GM12875 (cell line): Measurements from ENCODE around the gene NR1H2.
"Not testable (repeated sequence)": the region's sequence is repeated elsewhere in the genome, so short reads cannot be mapped to it uniquely, and the experiment has no call there.

Source experiments
- H3K4me3 ChIP-seq: one replicate; pipeline ENCODE4 v1.5.1; 2011; ENCODE audit warnings: low read depth, low read length, control low read depth
- CTCF ChIP-seq: IDR thresholded peaks from 2 replicates; pipeline ENCODE4 v1.5.1; 2011; ENCODE audit warnings: low read depth, mild to moderate bottlenecking, control low read depth, inconsistent platforms, low read length, moderate library complexity, borderline replicate concordance; ENCODE audit not compliant: insufficient read depth

The NR1H2 gene

GRCh38 chr19:50352242-50352641 is 24.0 kb upstream of the NR1H2 start:
- H3K4me3 ChIP-seq: no peak overlapping the region
- TF ChIP-seq CTCF: no peak

DNA sequence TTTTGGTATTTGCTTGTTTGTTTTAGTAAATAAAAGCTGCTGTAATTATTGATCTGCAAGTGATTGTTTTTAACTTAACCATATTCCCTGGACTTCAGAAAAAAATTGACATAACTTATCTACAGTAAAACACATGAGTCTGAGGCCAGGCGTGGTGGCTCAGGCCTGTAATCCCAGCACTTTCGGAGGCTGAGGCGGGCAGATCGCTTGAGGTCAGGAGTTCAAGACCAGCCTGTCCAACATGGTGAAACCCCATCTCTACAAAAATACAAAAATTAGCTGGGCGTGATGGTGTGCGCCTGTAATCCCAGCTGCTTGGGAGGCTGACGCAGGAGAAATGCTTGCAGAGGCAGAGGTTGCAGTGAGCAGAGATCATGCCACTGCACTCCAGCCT is 22.8 kb upstream of the NR1H2 start:
- H3K4me3 ChIP-seq: not testable (repeated sequence)

DNA sequence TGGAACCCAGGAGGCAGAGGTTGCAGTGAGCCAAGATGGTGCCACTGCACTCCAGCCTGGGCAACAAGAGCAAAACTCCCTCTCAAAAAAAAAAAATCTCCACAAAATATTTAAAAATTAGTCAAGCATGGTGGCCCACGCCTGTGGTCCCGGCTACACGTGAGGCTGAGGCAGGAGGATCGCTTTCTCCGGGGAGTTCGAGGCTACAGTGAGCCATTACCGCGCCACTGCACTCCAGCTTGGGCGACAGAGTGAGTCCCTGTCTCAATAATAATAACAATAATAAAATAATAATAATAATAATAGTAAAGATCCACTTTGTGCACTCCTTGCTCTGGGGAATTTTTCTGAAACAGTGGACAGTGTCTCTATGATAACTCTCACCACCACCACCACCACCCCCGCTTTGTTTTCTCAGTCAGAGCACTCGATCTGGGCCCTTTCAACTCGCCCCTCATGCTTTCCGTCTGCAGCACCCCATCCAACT is 19.5 kb upstream of the NR1H2 start:
- TF ChIP-seq CTCF: no peak
- peak overlapping the region; percentile 62 for H3K4me3 ChIP-seq

DNA sequence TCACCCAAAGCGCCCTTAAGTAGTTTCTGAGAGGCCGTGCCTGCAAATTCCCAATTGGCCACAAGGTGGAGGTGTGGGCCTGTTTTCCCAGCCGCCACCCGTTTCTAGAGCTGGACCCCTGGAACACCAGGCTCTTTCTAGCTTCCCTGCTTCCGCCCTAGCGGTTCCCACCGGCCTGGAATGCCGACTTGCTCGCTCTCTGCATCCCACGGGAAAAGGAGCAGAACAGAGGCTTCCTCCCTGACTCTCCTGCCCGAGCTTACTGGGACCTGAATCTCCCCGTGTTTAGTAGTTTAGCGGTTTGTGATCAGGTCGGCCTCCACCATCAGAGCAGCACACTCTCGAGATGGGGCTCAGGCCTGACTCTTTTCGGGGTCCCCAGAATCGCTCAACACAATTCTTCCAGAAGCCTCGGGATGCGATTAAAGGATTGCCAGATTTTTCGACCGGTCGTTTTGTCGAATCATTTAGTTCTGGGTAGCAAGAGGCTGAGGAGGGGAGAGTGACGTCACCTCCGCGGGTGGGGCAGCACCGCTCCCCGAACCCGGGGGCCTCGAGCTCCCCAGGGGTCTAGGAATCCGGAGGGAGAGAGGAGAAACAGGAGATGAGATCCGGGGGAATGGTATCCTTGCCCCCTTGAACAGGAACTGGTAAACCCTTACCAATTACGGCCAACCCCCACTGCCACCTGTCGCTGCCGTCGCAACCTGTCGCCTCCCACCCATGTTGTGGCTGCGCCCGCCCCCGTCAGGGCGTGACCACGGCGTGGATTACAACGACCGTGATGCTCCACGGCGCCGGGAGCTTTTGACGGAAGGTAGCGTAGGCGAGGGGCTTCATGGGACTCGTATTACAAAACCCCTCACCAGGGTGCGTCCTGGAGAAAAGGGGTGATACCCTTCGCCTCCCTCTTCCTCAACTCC is 18.8 kb upstream of the NR1H2 start:
- peak overlapping the region; percentile 62 for H3K4me3 ChIP-seq
- peak; percentile 78 for TF ChIP-seq CTCF

GRCh38 chr19:50358483-50359327 is 17.6 kb upstream of the NR1H2 start:
- TF ChIP-seq CTCF: no peak
- peak overlapping the region; percentile 62 for H3K4me3 ChIP-seq

GRCh38 chr19:50359328-50359818 is 16.9 kb upstream of the NR1H2 start:
- TF ChIP-seq CTCF: no peak
- H3K4me3 ChIP-seq: no peak overlapping the region

- H3K4me3 ChIP-seq: no peak overlapping the region
- TF ChIP-seq CTCF: no peak
Measured at GRCh38 chr19:50361290-50362029, 14.8 kb upstream of the NR1H2 start.
